ENCODE measurements around the gene RBM17.

The RBM17 gene

GRCh38 chr10:6108631-6109443 is 20.0 kb downstream of the RBM17 start:
- POLR2A ChIA-PET (ENCODE audit: low non-redundant PET), result no interaction called here
- no peak overlapping the region for H3K27ac ChIP-seq
- peak; percentile 49 for DNase-seq (ENCODE audit: low spot score)
- CTCF ChIA-PET, result interaction anchor here (0.7 to 1.0 kb wide), 2 partner anchors 18 to 293 kb away, joined by 3 to 5 read pairs; no protein-coding TSS in a partner anchor
- TF ChIP-seq, protein P1, sequence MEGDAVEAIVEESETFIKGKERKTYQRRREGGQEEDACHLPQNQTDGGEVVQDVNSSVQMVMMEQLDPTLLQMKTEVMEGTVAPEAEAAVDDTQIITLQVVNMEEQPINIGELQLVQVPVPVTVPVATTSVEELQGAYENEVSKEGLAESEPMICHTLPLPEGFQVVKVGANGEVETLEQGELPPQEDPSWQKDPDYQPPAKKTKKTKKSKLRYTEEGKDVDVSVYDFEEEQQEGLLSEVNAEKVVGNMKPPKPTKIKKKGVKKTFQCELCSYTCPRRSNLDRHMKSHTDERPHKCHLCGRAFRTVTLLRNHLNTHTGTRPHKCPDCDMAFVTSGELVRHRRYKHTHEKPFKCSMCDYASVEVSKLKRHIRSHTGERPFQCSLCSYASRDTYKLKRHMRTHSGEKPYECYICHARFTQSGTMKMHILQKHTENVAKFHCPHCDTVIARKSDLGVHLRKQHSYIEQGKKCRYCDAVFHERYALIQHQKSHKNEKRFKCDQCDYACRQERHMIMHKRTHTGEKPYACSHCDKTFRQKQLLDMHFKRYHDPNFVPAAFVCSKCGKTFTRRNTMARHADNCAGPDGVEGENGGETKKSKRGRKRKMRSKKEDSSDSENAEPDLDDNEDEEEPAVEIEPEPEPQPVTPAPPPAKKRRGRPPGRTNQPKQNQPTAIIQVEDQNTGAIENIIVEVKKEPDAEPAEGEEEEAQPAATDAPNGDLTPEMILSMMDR (conservative IDR thresholded peaks at IDR 0.05; ENCODE audit: low read depth), result peak; percentile 75

DNA sequence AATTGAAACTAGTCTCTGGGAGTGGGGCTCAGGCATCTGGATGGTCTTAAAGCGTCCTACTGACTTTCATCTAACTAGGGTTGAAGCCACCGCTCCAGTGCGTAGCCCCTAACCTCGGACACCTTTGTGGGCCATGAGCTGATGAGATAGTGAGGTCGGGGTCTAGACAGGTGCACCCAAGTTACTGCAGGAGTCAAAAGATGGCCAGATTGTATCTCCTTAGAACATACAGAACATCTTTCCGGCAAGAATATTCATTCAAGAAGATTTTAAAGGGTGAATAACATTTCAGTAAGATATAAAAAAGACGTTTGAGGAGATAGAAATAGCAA is 20.6 kb downstream of the RBM17 start:
- no peak for DNase-seq (ENCODE audit: low spot score)
- POLR2A ChIA-PET (ENCODE audit: low non-redundant PET), result no interaction called here
- CTCF ChIA-PET, result interaction anchor here (1.5 kb wide), 1 partner anchor 292 kb away, joined by 6 read pairs; no protein-coding TSS in a partner anchor
- no peak overlapping the region for H3K27ac ChIP-seq
- TF ChIP-seq, protein P1 (conservative IDR thresholded peaks at IDR 0.05; ENCODE audit: low read depth), result no peak

GRCh38 chr10:6110136-6110535 is 21.3 kb downstream of the RBM17 start:
- no peak for DNase-seq (ENCODE audit: low spot score)
- H3K27ac ChIP-seq, result no peak overlapping the region
- CTCF ChIA-PET, result interaction anchor here (1.1 to 1.5 kb wide), 2 partner anchors 27 to 292 kb away, joined by 3 to 6 read pairs; no protein-coding TSS in a partner anchor
- POLR2A ChIA-PET (ENCODE audit: low non-redundant PET), result no interaction called here
- TF ChIP-seq, protein P1 (conservative IDR thresholded peaks at IDR 0.05; ENCODE audit: low read depth), result no peak

- ChIA-PET POLR2A (ENCODE audit: low non-redundant PET) (no interaction called here), CTCF (no interaction called here)
- no peak for DNase-seq (ENCODE audit: low spot score)
- H3K27ac ChIP-seq, result no peak overlapping the region
- TF ChIP-seq, protein P1 (conservative IDR thresholded peaks at IDR 0.05; ENCODE audit: low read depth), result no peak
These were observed 24.1 kb downstream of the RBM17 start for GRCh38 chr10:6112893-6113292.

DNA sequence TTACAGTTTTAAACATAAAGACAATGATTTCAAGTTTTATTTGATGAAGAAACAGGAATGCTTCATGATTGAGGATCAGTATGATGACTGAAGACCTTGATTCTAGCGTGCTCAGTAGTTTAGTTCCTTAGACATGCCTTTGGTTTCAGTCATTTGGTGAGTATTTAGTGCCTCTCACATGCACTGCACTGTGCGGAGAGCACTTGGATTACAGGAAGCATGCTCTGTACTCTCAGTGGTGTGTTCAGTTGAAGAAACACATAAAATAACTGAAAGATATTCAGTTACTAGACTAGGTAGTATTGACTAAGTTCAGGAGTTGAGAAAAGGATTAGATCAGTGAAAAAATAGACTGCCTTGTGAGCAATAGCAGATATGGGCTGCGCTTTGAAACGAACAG is 25.5 kb downstream of the RBM17 start:
- POLR2A ChIA-PET (ENCODE audit: low non-redundant PET), result no interaction called here
- no peak for DNase-seq (ENCODE audit: low spot score)
- TF ChIP-seq, protein P1 (conservative IDR thresholded peaks at IDR 0.05; ENCODE audit: low read depth), result no peak
- CTCF ChIA-PET, result no interaction called here
- H3K27ac ChIP-seq, result no peak overlapping the region

DNA sequence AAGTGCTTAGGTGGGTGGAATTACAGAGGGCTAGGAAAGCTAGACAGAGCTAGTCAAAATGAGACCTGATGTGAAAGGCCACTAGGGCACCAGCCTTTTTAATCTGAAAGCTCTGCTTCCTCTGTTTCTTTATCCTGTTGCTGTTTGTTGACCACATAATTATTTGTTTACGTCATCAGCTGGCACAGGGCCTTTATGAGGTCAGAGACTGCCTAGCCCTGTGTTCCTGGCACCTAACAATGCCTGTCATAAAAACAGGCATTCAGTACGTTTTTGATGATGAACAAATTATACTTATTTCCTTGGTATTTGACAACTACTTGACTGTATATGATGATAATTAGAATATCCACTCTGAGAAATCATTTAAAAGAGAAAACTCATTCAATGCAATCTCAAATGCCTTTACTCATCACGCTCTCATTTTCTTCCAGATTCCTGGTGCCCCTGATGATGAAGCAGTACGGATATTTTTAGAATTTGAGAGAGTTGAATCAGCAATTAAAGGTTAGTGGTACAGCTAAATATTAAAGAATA is 26.0 kb downstream of the RBM17 start:
- peak; percentile 30 for DNase-seq (ENCODE audit: low spot score)
- ChIA-PET POLR2A (ENCODE audit: low non-redundant PET) (no interaction called here), CTCF (no interaction called here)
- TF ChIP-seq, protein P1 (conservative IDR thresholded peaks at IDR 0.05; ENCODE audit: low read depth), result no peak
- H3K27ac ChIP-seq, result no peak overlapping the region

Data from RWPE1 (cell line).